Globus pallidus (tissue), 1 donor: ENCODE measurements around the gene EPHA10.

Experiments used
- DNase-seq: peaks from one replicate; pipeline ENCODE4 v3.0.0-alpha.2; 2015; ENCODE audit warnings: low spot score

EPHA10 gene

DNA sequence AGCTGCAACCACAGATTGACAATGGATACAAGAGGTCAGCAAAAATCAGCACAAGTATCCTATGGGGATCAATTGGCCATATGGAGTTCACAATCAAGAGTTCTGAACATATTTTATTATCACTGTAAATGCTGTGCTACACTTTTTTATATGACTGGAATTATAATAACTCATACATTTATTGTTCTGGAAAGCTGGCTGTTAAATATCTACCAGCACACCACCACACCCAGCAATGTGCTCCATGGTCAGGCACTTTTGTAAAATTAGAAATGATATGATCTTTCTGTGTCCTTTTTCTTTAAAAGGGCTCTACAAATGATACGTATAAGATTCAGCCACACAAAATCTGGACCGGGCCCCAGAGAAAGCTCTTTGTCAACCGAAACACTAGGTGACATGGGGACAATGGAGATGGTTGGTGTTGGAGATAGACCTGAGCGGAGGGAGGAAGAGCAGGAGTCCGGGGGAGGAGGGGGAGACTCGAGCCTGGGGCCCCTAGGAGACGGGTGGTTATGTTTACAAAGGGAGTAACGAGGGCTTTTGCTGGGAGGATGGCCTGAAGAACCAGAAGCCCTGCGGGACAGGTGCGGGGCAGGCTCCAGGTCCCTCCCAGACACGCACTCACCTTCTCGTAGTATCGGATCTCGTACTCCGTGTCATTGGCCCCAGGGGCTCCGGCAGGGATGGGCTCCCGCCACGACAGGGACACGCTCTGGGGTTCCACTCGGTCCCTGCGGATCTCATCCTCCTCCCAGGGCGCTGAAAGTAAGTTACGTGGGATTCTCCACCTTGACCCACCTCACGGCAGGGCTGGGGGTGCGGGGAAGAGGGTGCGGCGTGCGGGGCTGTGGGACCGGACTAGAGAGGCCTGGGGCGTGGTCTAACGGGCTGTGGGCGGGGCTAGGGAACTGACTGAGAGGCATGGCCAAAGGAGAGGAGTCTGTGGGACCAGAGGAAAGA is 30.0 kb downstream of the EPHA10 start:
- DNase-seq, result no peak

DNA sequence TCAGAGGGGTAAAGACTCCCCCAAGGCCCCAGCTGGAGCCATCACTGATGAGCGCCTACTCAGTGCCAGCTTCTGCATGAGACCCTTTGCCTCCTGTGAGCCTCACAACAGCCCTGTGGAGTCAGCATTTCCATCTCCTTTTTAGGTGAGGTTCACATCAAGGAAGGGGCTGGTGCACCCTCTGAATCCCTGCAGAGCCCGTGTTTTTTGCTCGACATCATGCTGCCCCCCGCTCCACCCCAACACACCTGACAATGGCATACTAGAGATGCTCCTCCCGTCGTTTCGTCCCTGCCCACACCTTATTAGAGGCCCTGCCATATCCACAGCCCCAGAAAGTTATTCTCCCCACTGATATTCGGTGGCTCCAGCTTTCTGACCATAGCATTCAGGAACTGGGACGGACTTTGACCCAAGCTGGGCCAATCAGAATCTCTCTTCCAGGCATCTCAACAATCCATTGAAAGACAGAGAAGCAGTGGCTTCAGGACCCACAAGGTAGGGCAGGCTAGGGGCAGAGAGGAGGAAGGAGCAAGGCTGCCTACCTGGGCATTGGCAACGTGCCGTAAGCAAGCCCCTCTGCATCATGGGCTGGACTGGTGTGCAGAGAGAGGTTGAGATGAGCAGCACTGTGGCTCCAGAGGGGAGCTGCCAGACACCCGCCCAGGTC is 32.7 kb downstream of the EPHA10 start:
- DNase-seq, result no peak

DNA sequence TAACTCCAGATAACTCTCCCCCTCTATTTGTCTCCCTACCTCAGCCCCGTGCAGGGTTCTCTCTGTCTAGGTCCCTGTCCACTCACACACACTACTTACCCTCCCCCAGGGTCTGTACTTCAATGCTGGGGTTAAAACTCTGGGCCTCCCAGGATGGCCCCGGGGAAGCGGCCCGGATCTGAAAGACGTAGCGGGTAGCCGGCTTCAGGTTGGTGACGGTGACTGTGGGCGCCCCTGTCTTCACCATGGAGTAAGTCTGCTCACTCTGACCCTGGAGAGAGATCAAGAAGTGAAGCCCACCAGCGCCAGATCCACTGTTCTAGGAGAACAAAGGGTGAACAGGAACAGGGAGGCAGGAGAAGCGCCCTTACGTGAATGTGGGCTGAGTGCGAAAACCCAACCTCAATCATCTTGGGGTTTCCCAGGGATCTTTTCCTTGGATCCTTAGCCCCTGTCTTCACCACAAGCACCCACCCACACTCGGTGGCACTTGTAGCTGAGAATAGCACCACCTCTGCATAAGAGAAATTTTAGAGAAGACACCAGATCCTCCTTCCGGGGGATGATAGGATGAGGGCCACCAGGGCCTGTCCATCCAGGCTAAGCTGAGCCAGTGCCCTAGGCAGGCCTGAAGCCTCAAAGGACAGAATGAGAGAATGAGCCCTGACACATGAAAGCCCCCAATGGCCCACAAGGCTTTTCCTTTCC is 33.5 kb downstream of the EPHA10 start:
- DNase-seq, result no peak

DNA sequence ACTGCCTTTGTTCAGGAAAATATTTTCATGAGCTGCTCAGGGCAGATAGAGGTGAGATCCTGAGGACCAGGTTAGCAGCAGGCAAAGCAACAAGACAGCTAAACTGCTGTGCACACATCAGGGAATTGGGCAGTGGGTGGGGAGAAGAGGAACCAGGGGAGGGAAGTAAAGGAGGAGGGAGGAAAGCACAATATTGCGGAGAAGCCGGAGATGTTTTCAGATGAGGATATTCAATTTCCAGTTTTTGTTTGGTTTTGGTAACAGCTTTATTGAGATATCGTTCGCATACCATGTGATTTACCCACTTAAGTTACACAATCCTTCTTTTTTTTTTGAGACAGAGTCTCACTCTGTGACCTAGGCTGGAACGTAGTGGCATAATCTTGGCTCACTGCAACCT is 34.5 kb downstream of the EPHA10 start:
- DNase-seq, result no peak

DNA sequence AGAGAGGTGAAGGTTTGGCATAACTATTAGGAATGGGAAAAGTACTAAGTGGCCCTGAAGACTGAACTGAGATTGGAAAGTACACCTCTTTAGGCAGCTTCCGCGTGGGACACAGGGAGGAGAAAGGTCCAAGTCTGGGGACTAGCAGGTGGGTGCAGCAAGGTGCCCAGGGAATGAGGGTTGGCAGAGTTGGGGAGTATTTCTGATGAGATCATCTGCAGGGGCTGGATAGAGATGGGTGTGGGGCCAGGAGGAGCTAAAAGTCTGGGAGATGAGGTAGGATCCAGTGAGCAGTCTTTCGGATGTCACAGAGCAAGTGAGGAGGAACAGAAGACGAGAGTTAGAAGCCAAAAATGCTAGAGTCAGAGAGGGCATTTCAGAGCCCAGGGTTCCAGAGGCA is 36.5 kb downstream of the EPHA10 start:
- no peak for DNase-seq

DNA sequence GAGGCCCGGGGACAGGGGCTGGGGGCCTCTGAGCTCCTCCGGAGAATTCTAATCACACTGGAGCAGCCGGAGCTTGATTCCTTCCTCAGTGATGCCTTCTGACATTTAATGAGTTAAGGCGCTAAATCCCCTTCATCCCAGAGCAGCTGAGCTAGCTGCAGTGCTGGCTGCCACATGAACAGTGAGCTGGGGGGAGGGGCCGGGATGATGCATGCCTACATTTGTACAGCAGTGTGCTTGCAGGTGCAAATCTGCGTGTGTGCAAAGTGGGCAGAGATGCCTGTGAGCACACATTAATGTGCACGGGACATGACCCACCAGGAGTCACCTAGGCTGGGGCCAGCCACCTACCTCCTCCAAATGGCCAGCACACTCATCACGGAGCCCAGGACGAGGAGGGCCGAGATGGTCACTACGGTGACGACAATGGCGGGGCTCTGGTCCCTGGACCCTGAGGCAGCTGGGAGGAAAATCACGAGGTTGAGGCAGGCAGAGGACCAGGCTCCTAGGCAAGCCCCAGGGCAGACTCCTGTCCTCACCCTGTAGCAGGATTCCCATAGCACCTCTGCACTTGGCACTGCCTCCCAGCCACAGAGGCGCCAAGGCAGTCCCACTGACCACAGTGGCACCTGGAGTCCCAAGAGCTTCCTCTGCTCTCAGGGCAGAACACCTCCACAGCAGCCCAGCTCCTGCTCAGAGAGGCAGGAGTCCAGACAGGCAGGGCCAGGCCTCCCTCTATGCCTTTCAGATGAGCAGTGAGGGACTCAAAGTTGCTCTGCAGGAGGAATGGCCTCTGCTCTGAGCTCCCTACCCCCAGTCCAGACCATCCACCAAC is 38.0 kb downstream of the EPHA10 start:
- DNase-seq, result peak; percentile 37

DNA sequence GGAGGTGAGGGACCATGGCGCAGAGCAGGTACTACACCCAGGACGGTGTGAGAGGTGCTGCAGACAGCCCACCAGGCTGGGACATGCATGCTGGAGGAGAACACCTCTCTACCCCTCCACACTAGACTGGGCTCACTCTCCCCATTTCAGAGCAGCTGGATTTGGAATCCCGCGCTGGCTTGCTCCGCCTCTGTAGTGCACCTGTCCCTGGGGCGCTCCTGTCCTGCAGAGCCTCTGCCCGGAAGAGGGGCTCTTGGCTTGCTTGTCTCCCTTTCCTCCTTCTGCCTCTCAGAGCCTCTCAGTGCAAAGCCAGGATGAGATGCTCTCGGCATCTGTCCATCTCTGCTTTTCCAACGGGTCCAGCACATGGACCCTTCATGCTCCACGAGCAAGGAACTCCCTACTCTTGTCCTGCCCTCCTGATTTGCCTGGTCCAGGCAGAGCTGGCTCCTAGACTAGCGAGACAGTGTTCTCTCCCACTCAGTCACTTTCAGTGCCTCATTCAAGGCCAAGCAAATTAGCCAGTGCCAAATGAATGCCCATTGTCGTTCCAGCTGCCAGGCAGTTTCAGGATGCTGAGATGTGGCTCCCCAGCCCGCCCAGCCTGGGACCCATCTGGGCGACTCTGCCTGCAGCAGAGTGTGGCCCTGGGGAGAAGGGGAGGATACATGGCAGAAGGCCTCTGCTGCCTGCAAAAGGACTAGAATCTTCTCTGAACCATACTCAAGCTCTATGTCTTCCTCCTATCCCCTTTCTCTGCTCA is 38.9 kb downstream of the EPHA10 start:
- DNase-seq, result peak; percentile 88

DNA sequence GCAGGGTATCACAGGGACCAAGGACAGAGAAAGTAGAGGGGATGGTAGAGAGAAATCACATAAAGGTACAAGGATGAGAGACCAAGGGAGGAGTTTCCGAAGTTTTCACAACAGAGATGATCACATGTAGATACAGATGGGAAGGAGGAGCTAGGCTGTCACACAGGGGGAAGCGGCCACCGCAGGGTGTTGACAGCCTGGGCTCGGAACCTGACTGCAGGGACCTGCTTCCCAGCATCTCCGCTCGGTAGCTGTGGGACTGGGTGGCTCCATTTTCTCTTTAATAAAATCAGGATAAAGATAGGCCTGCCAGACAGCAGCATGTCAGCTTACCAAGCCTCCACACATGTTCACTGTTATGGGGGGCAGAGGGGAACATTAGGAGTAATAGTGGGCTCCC is 40.3 kb downstream of the EPHA10 start:
- no peak for DNase-seq

DNA sequence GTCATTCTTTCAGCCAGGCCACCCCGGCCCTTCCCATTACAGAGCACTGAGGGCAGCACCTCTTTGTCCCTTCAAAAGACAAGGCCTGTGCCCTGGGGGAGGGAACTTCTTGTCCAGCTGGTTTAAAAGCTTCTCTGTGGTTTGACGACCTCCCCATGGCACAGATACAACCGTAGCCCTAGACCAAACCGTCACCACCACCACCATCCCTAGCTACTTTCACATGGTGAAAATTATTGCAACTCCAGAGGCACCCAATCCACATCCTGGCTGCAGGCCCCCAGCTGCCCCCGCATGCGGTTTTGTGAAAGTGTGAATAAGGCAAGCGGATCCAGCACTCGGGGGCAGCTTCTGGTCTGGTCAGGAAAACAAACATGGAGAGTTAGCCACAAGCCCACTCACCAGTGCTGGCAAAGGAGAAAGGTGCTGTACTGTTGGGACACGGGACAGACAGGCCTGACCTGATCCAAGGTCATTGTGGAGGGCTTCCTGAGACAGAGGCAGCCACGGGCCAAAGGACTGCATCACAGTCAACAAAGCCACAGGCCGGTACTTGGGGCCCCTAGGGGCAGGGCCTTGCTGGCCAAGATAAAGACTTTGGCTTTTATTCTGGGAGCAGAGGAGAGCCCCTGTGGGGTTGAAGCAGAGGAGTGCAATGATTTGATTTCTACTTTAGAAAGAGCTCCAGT is 41.4 kb downstream of the EPHA10 start:
- DNase-seq, result no peak

DNA sequence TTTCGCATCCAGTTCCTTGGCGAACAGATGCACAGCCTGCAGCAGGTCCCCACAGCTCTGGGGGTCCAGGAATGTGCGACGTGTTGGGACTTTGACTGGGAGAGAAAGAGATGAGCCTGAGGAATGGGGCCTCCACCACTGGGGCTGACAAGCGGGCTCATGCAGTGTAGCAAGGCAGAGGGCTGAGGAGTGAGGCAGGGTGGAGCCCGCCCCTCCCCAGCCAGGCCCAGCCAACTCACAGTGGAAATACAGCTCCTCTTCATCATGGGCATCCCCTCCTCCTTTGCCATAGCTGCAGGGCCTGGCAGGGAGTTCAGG is 41.9 kb downstream of the EPHA10 start:
- DNase-seq, result peak; percentile 15

DNA sequence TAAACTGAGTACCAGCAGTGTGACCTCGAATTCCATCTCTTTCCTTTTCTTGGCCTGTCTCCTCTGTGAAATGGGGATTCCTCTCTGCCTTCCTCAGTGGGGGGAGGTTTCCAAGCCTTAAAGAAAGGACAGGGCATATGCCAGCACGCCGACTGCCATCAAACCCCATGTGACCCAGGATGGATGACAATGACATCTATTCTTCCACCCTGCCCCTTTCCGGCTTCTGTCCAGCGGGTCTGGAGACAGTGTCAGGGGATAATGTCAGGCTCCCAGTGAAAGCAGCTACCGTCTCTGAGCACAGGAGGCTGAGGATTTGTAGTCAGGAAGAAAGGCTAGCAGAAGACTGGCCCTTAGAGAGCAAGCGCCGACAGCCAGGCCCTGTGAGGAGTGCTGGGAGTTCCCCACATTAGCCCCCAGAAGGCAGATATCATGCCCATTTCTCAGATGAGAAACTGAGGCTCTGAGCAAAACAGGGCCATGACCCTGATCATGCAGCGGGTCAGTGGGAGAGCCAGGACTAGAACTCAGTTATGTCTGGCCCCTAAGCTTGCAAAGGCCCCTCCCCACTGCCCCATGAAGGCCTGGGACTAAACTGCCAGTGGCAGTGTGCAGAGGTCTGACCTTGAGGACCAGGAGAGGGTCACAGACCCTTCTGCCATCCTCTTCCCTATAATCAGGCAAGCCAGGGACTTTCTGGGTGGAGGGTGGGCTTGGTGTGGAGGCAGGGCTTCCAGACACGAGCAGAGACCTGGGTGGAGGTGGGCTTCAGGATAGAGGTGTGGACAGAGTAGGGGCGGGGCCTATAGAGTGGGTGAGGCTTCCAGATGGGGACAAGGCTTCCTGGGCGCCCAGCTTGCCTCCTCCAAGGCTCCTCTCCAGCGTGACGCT is 42.5 kb downstream of the EPHA10 start:
- peak; percentile 93 for DNase-seq

DNA sequence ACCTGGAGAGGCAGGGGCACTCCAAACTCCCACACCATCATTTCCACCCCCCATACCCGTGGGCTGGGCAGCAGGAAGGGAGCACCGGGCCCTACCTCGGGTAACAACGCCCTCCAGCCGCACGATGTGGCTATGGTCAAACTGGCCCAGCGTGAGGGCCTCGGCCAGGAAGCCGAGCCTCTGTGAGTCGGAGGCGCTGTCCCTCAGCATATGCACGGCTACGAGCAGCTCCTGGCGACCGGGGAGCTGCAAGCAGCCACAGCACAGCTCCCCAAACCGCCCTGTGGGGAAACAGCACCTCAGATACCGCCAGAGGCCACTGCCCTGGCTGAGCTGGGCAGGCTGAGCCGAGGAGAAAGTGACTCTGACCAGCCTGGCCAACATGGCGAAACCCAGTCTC is 43.4 kb downstream of the EPHA10 start:
- DNase-seq, result peak; percentile 32

DNA sequence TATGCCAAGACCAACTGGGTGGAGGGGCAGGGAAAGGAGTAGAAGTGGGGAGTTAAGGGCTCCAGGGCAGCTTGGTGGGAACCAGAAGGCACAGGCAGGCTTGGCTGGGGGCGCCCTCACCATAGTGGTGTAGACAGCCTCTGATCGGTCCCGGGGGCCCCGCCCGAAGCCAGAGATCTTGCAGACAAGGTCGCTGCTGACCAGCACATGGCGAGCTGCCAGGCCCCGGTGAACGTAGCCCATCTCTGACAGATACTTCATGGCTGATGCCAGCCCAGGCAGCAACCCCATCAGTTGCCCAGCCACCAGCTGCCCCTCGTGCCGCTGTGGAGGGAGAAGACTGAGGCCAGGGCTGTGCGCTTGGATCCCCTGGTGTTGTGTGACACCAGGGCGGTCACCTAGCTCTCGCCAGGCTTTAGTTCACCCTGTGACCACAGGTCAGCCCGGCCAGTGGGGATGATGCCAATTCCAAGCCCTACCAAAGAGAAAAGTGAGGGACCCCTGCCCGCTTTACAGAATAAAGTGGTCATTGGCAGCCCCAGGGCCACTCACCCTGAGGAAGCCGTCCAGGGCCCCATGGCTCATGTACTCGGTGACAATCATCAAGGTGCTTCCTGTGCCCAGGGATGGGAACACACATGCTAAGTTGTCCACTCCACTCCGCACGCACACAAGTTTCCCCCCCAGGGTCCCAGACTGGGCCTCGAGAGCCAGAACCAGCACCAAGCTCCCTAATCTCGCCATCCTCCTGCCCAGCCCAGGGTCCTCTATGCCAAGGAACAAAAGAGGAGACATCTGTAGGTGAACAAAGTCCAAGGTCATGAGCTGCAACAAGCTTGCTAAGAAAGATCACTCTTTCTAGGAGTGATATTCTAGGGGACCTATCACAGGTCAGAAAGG is 44.4 kb downstream of the EPHA10 start:
- DNase-seq, result no peak

DNA sequence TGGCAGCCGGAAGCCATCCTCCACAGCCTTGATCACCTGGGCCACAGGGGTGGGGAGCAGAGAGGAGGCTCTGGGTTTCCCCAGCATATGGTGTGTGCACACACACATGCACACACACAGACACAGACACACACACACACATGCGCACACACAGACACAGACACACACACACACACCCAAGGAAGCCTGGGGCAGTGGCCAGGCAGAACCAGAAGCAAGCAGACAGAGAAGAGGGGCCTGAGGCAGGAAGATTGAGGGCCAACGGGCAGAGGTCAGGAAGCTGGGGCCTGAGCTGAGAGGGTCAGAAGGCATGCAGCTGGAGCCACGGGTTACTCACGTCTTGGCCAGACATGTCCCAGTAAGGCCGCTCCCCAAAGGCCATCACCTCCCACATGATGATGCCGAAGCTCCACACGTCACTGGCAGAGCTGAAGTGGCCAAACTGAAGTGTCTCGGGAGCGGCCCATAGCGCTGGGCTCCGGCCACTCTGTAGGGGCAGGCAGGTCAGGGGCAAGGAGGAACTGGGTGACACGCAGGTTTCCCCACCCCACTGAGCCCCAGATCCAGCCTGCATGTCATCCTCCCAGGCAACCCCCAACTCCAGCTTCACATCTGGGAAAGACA is 45.2 kb downstream of the EPHA10 start:
- DNase-seq, result no peak

DNA sequence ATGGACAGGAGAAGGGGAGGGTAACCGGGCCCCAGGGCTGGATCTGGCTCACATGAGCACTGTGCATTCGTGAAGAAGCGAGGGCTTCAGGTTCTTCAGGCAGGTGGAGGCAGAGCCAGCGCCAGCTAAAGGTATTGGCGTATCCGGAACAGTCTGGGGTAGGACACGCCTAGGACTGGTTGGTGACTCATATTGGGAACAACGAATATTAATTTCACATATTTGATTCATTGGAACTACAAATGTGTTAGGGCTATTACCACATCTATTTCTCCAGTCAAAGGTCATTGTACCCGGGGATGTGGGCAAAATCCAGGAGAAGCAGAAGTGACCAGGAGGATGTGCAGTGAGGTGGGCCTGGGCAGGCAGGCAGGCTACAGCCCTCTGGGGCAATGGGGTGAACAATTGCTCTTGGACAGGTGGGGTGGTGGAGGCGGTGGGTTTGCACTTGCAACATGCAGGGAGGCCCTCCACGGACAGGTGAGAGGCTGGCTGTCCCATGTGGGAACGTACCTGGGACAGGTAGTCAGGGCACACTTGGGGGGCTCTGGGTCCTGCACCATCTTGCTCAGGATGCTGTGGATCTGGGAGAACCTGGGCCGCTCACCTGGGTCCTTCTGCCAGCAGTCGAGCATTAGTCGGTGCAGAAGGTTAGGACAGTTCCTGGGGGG is 45.9 kb downstream of the EPHA10 start:
- DNase-seq, result no peak

DNA sequence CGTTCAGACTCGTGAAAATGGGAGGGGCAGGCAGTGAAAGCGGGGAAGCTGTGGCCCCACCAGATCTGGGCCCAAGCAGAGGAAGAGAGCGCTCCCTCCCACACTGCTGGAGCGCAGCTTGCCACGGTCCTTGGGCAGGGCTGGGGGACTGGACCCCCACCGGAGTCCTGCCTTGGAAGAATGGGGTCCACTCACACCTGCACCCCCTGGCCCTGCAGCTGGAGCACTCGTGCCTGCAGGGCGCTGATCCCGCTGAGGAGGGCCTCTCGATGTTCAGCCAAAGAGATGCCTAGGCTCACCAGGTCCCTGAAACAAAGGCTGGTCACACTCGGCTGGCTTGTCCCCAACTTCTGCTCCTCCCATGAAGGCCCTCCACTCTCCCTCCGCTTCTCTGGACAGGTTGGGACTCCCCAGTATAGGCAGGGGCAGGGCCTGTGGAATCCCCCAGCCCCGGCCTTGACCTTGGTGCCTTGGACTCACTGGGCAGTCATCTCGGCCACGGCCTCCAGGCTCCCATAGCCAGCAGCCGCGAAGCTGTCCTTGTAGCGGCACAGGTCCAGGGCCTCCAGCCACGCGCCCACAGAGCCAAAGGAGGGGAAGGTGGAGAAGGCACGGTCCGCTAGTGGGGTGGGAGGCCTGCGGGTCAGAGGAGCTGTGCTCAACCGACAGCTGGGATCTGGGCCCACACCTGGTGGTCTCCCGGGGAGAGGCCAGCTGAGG is 46.6 kb downstream of the EPHA10 start:
- DNase-seq, result no peak

DNA sequence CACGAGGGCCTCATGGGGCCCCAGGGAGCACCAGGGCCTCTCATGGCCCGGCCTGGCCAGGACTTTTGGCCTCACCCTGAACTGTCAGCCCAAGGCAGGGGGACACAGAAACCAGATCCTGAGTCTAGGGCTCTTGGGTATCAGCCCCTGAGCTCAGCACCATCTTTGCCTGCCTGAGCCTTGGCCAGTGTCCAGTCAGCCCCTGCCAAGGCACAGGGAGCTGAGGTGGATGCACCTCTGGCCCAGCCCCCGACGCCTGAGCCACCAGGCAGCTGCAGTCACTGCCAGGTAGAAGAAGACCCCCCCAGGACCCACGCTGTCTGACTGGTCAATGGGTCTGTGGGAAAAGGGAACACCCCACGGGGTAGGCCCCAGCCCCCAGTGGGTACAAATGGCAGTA is 47.3 kb downstream of the EPHA10 start:
- no peak for DNase-seq
